Peyer's patch (tissue), 4 donors: Measurements from ENCODE around the gene MRM1.

Experiments
- POLR2A ChIP-seq, 2 donors: fragments of 450-650 bp; IDR thresholded peaks; one replicate each; pipeline ENCODE4 v1.5.1; 2017; ENCODE audit warnings: antibody characterized with exemption in 2 of 2, mild to moderate bottlenecking in 2 of 2, moderate library complexity in 2 of 2
- TF ChIP-seq, protein P1 (sequence below), 6 experiments: fragments of 450-650 bp in 4 of 6; fragments of 200-600 bp in 2 of 6; sonication (generic) in 1 of 6; IDR thresholded peaks; one replicate each; pipeline ENCODE4 v1.5.1; 2017 to 2019; ENCODE audit warnings: antibody characterized with exemption in 6 of 6, mild to moderate bottlenecking in 3 of 6, moderate library complexity in 1 of 6

- TF ChIP-seq, protein P1, sequence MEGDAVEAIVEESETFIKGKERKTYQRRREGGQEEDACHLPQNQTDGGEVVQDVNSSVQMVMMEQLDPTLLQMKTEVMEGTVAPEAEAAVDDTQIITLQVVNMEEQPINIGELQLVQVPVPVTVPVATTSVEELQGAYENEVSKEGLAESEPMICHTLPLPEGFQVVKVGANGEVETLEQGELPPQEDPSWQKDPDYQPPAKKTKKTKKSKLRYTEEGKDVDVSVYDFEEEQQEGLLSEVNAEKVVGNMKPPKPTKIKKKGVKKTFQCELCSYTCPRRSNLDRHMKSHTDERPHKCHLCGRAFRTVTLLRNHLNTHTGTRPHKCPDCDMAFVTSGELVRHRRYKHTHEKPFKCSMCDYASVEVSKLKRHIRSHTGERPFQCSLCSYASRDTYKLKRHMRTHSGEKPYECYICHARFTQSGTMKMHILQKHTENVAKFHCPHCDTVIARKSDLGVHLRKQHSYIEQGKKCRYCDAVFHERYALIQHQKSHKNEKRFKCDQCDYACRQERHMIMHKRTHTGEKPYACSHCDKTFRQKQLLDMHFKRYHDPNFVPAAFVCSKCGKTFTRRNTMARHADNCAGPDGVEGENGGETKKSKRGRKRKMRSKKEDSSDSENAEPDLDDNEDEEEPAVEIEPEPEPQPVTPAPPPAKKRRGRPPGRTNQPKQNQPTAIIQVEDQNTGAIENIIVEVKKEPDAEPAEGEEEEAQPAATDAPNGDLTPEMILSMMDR (IDR thresholded peaks at IDR 0.05): no peak
- TF ChIP-seq POLR2A (IDR thresholded peaks at IDR 0.05): no peak
Measured at GRCh38 chr17:36640836-36641235, 39.5 kb downstream of the MRM1 start.
